ENCODE data around the gene YEATS4. TPM values are rescaled to one million over a fixed set of nuclear protein-coding genes. Genes with fewer than 3 reads are reported as not detected.

YEATS4 gene
- total RNA-seq, 3 donors from 2014 or later (not counting 1 experiment from before 2014, with no cell fraction given), result 18.2 to 23.9 (median 20.3) TPM

- no peak for DNase-seq
- ATAC-seq, result no peak
- no peaks in the 10 kb centered on the region for H3K4me1 ChIP-seq (ENCODE audit: control insufficient read depth, insufficient read depth, low read length)
- no peak overlapping the region for H3K4me3 ChIP-seq (ENCODE audit: low read length)
- intact Hi-C loops (cut with micrococcal nuclease), result no loop called here
- TF ChIP-seq, protein P1, sequence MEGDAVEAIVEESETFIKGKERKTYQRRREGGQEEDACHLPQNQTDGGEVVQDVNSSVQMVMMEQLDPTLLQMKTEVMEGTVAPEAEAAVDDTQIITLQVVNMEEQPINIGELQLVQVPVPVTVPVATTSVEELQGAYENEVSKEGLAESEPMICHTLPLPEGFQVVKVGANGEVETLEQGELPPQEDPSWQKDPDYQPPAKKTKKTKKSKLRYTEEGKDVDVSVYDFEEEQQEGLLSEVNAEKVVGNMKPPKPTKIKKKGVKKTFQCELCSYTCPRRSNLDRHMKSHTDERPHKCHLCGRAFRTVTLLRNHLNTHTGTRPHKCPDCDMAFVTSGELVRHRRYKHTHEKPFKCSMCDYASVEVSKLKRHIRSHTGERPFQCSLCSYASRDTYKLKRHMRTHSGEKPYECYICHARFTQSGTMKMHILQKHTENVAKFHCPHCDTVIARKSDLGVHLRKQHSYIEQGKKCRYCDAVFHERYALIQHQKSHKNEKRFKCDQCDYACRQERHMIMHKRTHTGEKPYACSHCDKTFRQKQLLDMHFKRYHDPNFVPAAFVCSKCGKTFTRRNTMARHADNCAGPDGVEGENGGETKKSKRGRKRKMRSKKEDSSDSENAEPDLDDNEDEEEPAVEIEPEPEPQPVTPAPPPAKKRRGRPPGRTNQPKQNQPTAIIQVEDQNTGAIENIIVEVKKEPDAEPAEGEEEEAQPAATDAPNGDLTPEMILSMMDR (IDR thresholded peaks at IDR 0.05), result no peak
- H3K4me1 Mint-ChIP-seq, result peaks cover 0 to 3% of the 10 kb centered on the region in 2 donors
- H3K36me3 Mint-ChIP-seq, result no peaks in the 10 kb centered on the region
- H3K27me3 Mint-ChIP-seq (ENCODE audit: low read depth in 2 of 2), result no peaks in the 10 kb centered on the region
- no peaks in the 10 kb centered on the region for H3K9me3 ChIP-seq (ENCODE audit: control insufficient read depth, insufficient read depth, low read length)
- no peak overlapping the region for H3K27ac ChIP-seq (ENCODE audit: low read length)
- no peak overlapping the region for H3K4me3 Mint-ChIP-seq
- no peaks in the 10 kb centered on the region for H3K9me3 Mint-ChIP-seq
- no peaks in the 10 kb centered on the region for H3K27me3 ChIP-seq (ENCODE audit: control insufficient read depth, insufficient read depth, low read length)
- WGBS (ENCODE audit: insufficient coverage), result 95% methylated on average over 5 of the region's 5 CpGs
- H3K27ac Mint-ChIP-seq, result no peak overlapping the region
- H3K36me3 ChIP-seq (ENCODE audit: control insufficient read depth, insufficient read depth, low read length), result no peaks in the 10 kb centered on the region
These were observed 63.7 kb downstream of the YEATS4 start for GRCh38 chr12:69423037-69423905.

- no peak overlapping the region for H3K27ac ChIP-seq (ENCODE audit: low read length)
- H3K4me1 Mint-ChIP-seq, result peaks cover 0 to 3% of the 10 kb centered on the region in 2 donors
- intact Hi-C loops (cut with micrococcal nuclease), result no loop called here
- H3K36me3 ChIP-seq (ENCODE audit: control insufficient read depth, insufficient read depth, low read length), result no peaks in the 10 kb centered on the region
- H3K9me3 ChIP-seq (ENCODE audit: control insufficient read depth, insufficient read depth, low read length), result no peaks in the 10 kb centered on the region
- 72% methylated on average over 3 of the region's 3 CpGs for WGBS (ENCODE audit: insufficient coverage)
- no peaks in the 10 kb centered on the region for H3K27me3 Mint-ChIP-seq (ENCODE audit: low read depth in 2 of 2)
- H3K4me1 ChIP-seq (ENCODE audit: control insufficient read depth, insufficient read depth, low read length), result no peaks in the 10 kb centered on the region
- ATAC-seq (no peak), DNase-seq (no peak)
- H3K4me3 ChIP-seq (ENCODE audit: low read length), result no peak overlapping the region
- H3K36me3 Mint-ChIP-seq, result no peaks in the 10 kb centered on the region
- no peaks in the 10 kb centered on the region for H3K27me3 ChIP-seq (ENCODE audit: control insufficient read depth, insufficient read depth, low read length)
- H3K27ac Mint-ChIP-seq, result no peak overlapping the region
- no peaks in the 10 kb centered on the region for H3K9me3 Mint-ChIP-seq
- TF ChIP-seq, protein P1 (IDR thresholded peaks at IDR 0.05), result no peak
- no peak overlapping the region for H3K4me3 Mint-ChIP-seq
These were observed 65.9 kb downstream of the YEATS4 start for GRCh38 chr12:69425417-69425816.

DNA sequence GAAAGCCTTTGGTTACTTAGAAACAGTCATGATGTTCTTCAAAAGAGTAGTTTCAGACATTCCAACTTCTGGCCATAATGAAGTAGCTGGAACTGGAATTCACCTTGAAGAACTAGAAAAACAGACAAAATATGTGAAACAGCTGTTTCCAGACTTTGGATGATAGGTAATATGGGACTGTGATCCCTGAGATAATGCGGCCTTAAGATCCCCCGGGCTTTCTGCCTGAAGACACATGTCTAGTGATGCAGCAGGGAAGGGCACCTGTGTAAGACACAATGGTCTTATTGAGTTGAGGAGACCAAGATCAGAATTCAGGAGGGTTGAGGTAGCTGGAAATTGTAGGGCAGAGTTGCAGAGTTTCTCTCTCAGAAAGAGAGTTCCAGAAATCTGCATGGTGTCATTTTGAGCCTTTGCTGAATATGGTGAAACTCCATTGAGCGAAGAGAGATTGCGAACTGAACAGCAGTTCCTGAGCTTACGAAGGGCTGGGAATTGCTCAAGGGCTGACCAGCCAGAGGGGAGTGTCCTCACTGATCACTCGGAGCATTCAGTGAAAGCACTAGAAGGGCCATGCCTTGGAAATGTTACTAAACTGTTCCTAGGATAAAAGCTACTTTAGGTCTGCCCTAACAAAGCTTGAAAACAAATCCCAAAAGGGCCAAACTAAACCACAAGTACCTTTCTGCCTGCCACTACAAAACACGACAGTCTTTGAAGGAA, 69.0 kb downstream of the YEATS4 start:
- Histone ChIP-seq H3K9me3 (ENCODE audit: control insufficient read depth, insufficient read depth, low read length) (no peaks in the 10 kb centered on the region), H3K27me3 (ENCODE audit: control insufficient read depth, insufficient read depth, low read length) (no peaks in the 10 kb centered on the region), H3K4me1 (ENCODE audit: control insufficient read depth, insufficient read depth, low read length) (no peaks in the 10 kb centered on the region), H3K4me3 (ENCODE audit: low read length) (no peak overlapping the region), H3K36me3 (ENCODE audit: control insufficient read depth, insufficient read depth, low read length) (no peaks in the 10 kb centered on the region), H3K27ac (ENCODE audit: low read length) (no peak overlapping the region)
- no peaks in the 10 kb centered on the region for H3K27me3 Mint-ChIP-seq (ENCODE audit: low read depth in 2 of 2)
- ATAC-seq (no peak), DNase-seq (no peak)
- no peak overlapping the region for H3K27ac Mint-ChIP-seq
- H3K9me3 Mint-ChIP-seq, result no peaks in the 10 kb centered on the region
- TF ChIP-seq, protein P1 (IDR thresholded peaks at IDR 0.05), result no peak
- 95% methylated on average over 7 of the region's 7 CpGs for WGBS (ENCODE audit: insufficient coverage)
- no peaks in the 10 kb centered on the region for H3K36me3 Mint-ChIP-seq
- intact Hi-C loops (cut with micrococcal nuclease), result no loop called here
- H3K4me1 Mint-ChIP-seq, result peaks cover 0 to 3% of the 10 kb centered on the region in 2 donors
- no peak overlapping the region for H3K4me3 Mint-ChIP-seq

All from natural killer cell (primary cell).